Measurements from ENCODE around the gene CD226.

Gene CD226

DNA sequence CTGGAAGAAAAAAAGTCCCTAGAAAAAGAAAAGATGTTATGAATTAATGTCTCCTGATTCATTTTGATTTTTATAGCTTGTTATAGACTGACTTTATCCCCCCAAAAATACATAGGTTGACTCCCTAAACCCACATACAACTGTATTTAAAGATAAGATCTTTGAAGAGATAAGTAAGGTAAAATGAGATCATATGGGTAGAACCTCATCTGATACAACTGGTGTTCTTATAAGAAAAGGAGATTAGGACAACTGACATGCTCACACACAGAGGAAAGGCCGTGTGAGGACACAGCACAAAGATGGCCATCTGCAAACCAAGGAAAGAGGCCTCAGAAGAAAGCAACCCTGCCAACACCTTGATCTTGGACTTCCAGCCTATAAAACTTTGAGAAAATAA lies 117.5 kb downstream of the CD226 start:
- no peaks in the 10 kb centered on the region for H3K9me3 ChIP-seq (ENCODE audit: control insufficient read depth, insufficient read depth, low read depth, low read length)
- TF ChIP-seq ZNF146 (tag by site-specific recombination; IDR thresholded peaks at IDR 0.05) (no peak), ZNF473 (tag by site-specific recombination; IDR thresholded peaks at IDR 0.05) (no peak), ZNF501 (tag by site-specific recombination; IDR thresholded peaks at IDR 0.05) (no peak), ZBTB49 (tag by site-specific recombination; IDR thresholded peaks at IDR 0.05; ENCODE audit: low read depth) (no peak), ZSCAN30 (tag by site-specific recombination; IDR thresholded peaks at IDR 0.05) (no peak), GLI4 (tag by site-specific recombination; IDR thresholded peaks at IDR 0.05) (no peak), ZNF341 (tag by site-specific recombination; IDR thresholded peaks at IDR 0.05; ENCODE audit: low read depth) (no peak), ZFP3 (tag by site-specific recombination; IDR thresholded peaks at IDR 0.05; ENCODE audit: low read depth) (no peak), ZNF274 (IDR thresholded peaks at IDR 0.05; ENCODE audit: low read length) (no peak), ZNF274 (tag by site-specific recombination; IDR thresholded peaks at IDR 0.05; ENCODE audit: borderline replicate concordance) (no peak), ZNF549 (tag by site-specific recombination; IDR thresholded peaks at IDR 0.05) (no peak), HOXA7 (CRISPR knock-in tag; IDR thresholded peaks at IDR 0.05; ENCODE audit: borderline replicate concordance) (no peak), ZNF426 (tag by site-specific recombination; IDR thresholded peaks at IDR 0.05) (no peak), HOXC10 (CRISPR knock-in tag; IDR thresholded peaks at IDR 0.05) (no peak), ZBTB1 (tag by site-specific recombination; IDR thresholded peaks at IDR 0.05) (no peak), ZNF777 (tag by site-specific recombination; IDR thresholded peaks at IDR 0.05; ENCODE audit: borderline replicate concordance) (no peak)
- TF ChIP-seq, protein P1, sequence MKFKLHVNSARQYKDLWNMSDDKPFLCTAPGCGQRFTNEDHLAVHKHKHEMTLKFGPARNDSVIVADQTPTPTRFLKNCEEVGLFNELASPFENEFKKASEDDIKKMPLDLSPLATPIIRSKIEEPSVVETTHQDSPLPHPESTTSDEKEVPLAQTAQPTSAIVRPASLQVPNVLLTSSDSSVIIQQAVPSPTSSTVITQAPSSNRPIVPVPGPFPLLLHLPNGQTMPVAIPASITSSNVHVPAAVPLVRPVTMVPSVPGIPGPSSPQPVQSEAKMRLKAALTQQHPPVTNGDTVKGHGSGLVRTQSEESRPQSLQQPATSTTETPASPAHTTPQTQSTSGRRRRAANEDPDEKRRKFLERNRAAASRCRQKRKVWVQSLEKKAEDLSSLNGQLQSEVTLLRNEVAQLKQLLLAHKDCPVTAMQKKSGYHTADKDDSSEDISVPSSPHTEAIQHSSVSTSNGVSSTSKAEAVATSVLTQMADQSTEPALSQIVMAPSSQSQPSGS (tag by site-specific recombination; IDR thresholded peaks at IDR 0.05; ENCODE audit: low read depth): no peak
- TF ChIP-seq, protein P2, sequence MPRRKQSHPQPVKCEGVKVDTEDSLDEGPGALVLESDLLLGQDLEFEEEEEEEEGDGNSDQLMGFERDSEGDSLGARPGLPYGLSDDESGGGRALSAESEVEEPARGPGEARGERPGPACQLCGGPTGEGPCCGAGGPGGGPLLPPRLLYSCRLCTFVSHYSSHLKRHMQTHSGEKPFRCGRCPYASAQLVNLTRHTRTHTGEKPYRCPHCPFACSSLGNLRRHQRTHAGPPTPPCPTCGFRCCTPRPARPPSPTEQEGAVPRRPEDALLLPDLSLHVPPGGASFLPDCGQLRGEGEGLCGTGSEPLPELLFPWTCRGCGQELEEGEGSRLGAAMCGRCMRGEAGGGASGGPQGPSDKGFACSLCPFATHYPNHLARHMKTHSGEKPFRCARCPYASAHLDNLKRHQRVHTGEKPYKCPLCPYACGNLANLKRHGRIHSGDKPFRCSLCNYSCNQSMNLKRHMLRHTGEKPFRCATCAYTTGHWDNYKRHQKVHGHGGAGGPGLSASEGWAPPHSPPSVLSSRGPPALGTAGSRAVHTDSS (tag by site-specific recombination; IDR thresholded peaks at IDR 0.05): no peak
- ChIA-PET CTCF (interaction anchor here (1.5 kb wide), 1 partner anchor 16 kb away, joined by 3 read pairs; no protein-coding TSS in a partner anchor), POLR2A (no interaction called here)
- H3K4me3 ChIP-seq (ENCODE audit: low read depth, low read length): no peak overlapping the region
- no peaks in the 10 kb centered on the region for H3K4me1 ChIP-seq (ENCODE audit: control insufficient read depth, insufficient read depth, low read length)
- no peak overlapping the region for H3K27ac ChIP-seq (ENCODE audit: extremely low read depth, low read depth, low read length)
- no peaks in the 10 kb centered on the region for H3K36me3 ChIP-seq (ENCODE audit: control insufficient read depth in 2 of 2, insufficient read depth in 1 of 2, low read length in 2 of 2)

DNA sequence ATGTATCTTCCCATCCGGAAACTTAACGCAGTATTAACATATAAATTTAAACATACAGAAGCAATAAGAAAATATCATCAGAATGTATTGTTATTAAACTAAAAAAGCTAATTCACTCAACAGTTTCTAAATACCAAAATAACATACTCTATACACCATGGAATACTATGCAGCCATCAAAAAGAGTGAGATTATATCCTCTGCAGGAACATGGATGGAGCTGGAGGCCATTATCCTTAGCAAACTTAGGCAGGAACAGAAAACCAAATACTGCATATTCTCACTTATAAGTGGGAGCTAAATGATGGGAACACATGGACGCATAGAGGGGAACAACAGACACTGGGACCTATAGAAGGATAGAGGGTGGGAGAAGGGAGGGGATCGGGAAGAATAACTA lies 127.1 kb downstream of the CD226 start:
- ChIA-PET POLR2A (no interaction called here), CTCF (no interaction called here)
- Histone ChIP-seq H3K4me1 (ENCODE audit: control insufficient read depth, insufficient read depth, low read length) (no peaks in the 10 kb centered on the region), H3K27ac (ENCODE audit: extremely low read depth, low read depth, low read length) (no peak overlapping the region), H3K9me3 (ENCODE audit: control insufficient read depth, insufficient read depth, low read depth, low read length) (no peaks in the 10 kb centered on the region), H3K4me3 (ENCODE audit: low read depth, low read length) (no peak overlapping the region), H3K36me3 (ENCODE audit: control insufficient read depth in 2 of 2, insufficient read depth in 1 of 2, low read length in 2 of 2) (no peaks in the 10 kb centered on the region)
- TF ChIP-seq ZNF146 (tag by site-specific recombination; IDR thresholded peaks at IDR 0.05): 0 out of 2 replicates have a peak, but pooled peaks have one; percentile 42
- TF ChIP-seq MYNN (tag by site-specific recombination; IDR thresholded peaks at IDR 0.05; ENCODE audit: borderline replicate concordance): no peak
- no peak for TF ChIP-seq ZSCAN4 (tag by site-specific recombination; IDR thresholded peaks at IDR 0.05)
- TF ChIP-seq, protein P3, sequence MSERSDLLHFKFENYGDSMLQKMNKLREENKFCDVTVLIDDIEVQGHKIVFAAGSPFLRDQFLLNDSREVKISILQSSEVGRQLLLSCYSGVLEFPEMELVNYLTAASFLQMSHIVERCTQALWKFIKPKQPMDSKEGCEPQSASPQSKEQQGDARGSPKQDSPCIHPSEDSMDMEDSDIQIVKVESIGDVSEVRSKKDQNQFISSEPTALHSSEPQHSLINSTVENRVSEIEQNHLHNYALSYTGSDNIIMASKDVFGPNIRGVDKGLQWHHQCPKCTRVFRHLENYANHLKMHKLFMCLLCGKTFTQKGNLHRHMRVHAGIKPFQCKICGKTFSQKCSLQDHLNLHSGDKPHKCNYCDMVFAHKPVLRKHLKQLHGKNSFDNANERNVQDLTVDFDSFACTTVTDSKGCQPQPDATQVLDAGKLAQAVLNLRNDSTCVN (tag by site-specific recombination; optimal IDR thresholded peaks at IDR 0.05): no peak

Data from HEK293 (cell line).